Mesenchymal stem cell (in vitro differentiated cells and primary cell): ENCODE data around the gene TCF25.

ENCODE experiments used
- DNase-seq: peaks from one replicate; pipeline ENCODE4 v3.0.0-alpha.2; 2013
- H2AFZ ChIP-seq: one replicate; pipeline ENCODE4 v1.6.1; 2013; ENCODE audit warnings: low read depth, mild to moderate bottlenecking, control low read depth, inconsistent platforms, low read length, moderate library complexity
- H2AK5ac ChIP-seq: 2 replicates; pipeline ENCODE4 v1.6.1; 2013; ENCODE audit warnings: low read length, moderate library complexity, mild to moderate bottlenecking, inconsistent platforms; ENCODE audit not compliant: severe bottlenecking
- H2BK120ac ChIP-seq: one replicate; pipeline ENCODE4 v1.6.1; 2013; ENCODE audit warnings: low read depth, mild to moderate bottlenecking, inconsistent platforms, low read length, moderate library complexity
- H2BK12ac ChIP-seq, 2 experiments: one replicate each; pipeline ENCODE4 v1.6.1; 2013; ENCODE audit warnings: inconsistent platforms in 2 of 2, low read length in 2 of 2, mild to moderate bottlenecking in 2 of 2, moderate library complexity in 2 of 2, control low read depth in 1 of 2
- H2BK15ac ChIP-seq: one replicate; pipeline ENCODE4 v1.6.1; 2013; ENCODE audit warnings: mild to moderate bottlenecking, low read depth, inconsistent platforms; ENCODE audit not compliant: poor library complexity, severe bottlenecking
- H2BK5ac ChIP-seq: 2 replicates; pipeline ENCODE4 v1.6.1; 2013; ENCODE audit warnings: low read depth, mild to moderate bottlenecking, low read length, control low read depth, inconsistent platforms; ENCODE audit not compliant: poor library complexity, severe bottlenecking
- H3K14ac ChIP-seq, 2 experiments: one replicate each; pipeline ENCODE4 v1.6.1; 2013; ENCODE audit warnings: inconsistent platforms in 2 of 2, low read length in 2 of 2, control low read depth in 1 of 2, mild to moderate bottlenecking in 1 of 2, moderate library complexity in 1 of 2
- H3K18ac ChIP-seq, 2 experiments: one replicate each; pipeline ENCODE4 v1.6.1; 2013; ENCODE audit warnings: inconsistent platforms in 2 of 2, low read length in 2 of 2, control low read depth in 1 of 2, low read depth in 1 of 2, mild to moderate bottlenecking in 1 of 2
- H3K23ac ChIP-seq, 2 experiments: one replicate each; pipeline ENCODE4 v1.6.1; 2013; ENCODE audit warnings: inconsistent platforms in 2 of 2, low read length in 2 of 2, mild to moderate bottlenecking in 2 of 2, moderate library complexity in 2 of 2, control low read depth in 1 of 2
- H3K27ac ChIP-seq: 2 replicates; pipeline ENCODE4 v1.5.1; 2013; ENCODE audit warnings: mild to moderate bottlenecking, moderate library complexity, low read length, control low read depth, inconsistent platforms; ENCODE audit not compliant: poor library complexity, severe bottlenecking
- H3K27me3 ChIP-seq, 2 experiments: 2 replicates each; pipeline versions ENCODE4 v1.6.1 to v1.7.0; 2013; ENCODE audit warnings: low read length in 2 of 2, mild to moderate bottlenecking in 2 of 2, moderate library complexity in 2 of 2, control low read depth in 1 of 2, inconsistent platforms in 1 of 2; ENCODE audit not compliant: control insufficient read depth in 1 of 2, insufficient read depth in 1 of 2
- H3K36me3 ChIP-seq, 2 experiments: 2 replicates each; pipeline versions ENCODE4 v1.6.1 to v1.7.0; 2013; ENCODE audit warnings: low read length in 2 of 2, control low read depth in 1 of 2, inconsistent platforms in 1 of 2, low read depth in 1 of 2, mild to moderate bottlenecking in 1 of 2; ENCODE audit not compliant: insufficient read depth in 2 of 2, control insufficient read depth in 1 of 2
- H3K4ac ChIP-seq, 2 experiments: one replicate each; pipeline ENCODE4 v1.6.1; 2013; ENCODE audit warnings: inconsistent platforms in 2 of 2, low read length in 2 of 2, mild to moderate bottlenecking in 2 of 2, moderate library complexity in 2 of 2, control low read depth in 1 of 2, low read depth in 1 of 2
- H3K4me1 ChIP-seq: 2 replicates; pipeline ENCODE4 v1.6.1; 2013; ENCODE audit warnings: low read depth, low read length, control low read depth; ENCODE audit not compliant: control insufficient read depth, insufficient read depth
- H3K4me2 ChIP-seq: 2 replicates; pipeline ENCODE4 v1.6.1; 2013; ENCODE audit warnings: low read length, mild to moderate bottlenecking, inconsistent platforms; ENCODE audit not compliant: poor library complexity, severe bottlenecking
- H3K4me3 ChIP-seq, 2 experiments: 2 replicates each; pipeline versions ENCODE4 v1.5.1 to v1.7.0; 2013; ENCODE audit warnings: low read length in 2 of 2, mild to moderate bottlenecking in 2 of 2, control low read depth in 1 of 2, low read depth in 1 of 2; ENCODE audit not compliant: insufficient read depth in 1 of 2
- H3K79me1 ChIP-seq: replicated peaks from 2 replicates; pipeline ENCODE4 v1.6.1; 2013; ENCODE audit warnings: mild to moderate bottlenecking, control low read depth, low read length, inconsistent platforms; ENCODE audit not compliant: poor library complexity, severe bottlenecking
- H3K9ac ChIP-seq: 2 replicates; pipeline ENCODE4 v1.7.0; 2013; ENCODE audit warnings: mild to moderate bottlenecking, low read length, moderate library complexity
- H3K9me3 ChIP-seq: 2 replicates; pipeline ENCODE4 v1.7.0; 2013; ENCODE audit warnings: mild to moderate bottlenecking, low read length; ENCODE audit not compliant: control insufficient read depth
- H4K8ac ChIP-seq: one replicate; pipeline ENCODE4 v1.6.1; 2013; ENCODE audit warnings: inconsistent platforms, mild to moderate bottlenecking, low read length, moderate library complexity
- H4K91ac ChIP-seq: one replicate; pipeline ENCODE4 v1.6.1; 2013; ENCODE audit warnings: mild to moderate bottlenecking, low read length, inconsistent platforms
- WGBS: methylation state at CpG from one replicate; pipeline ENCODE4 v1.1.7; 2013; ENCODE audit warnings: mixed read lengths; 5-methylcytosine and 5-hydroxymethylcytosine counted together

The TCF25 gene

DNA sequence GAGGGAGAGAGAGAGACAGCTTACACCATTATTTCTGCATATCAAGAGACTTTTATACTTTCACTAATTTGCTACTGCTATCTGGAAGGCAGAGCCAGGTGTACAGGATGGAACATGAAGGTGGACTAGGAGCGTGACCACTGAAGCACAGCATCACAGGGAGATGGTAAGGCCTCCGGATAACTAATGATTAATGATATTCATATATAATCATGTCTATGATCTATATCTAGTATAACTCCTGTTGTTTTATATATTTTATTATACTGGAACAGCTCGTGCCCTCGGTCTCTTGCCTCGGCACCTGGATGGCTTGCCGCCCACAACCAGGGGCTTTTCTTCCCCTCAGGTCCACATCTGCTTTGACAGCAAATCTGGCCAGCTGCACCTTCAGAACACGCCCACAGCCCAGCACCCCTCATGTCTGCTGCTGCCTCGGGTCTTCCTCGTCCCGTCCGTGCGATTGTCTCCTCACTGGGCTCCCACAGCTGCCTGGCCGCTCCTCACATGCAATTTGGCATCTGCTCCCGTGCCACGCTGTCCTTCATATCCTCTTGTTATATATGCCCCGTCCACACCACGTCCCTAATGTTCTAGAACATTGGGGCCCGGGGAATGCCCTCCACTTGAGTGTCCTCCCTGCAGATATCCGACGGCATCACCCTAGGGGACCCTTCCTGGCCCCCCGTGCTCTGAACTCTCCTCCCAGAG is 64.9 kb downstream of the TCF25 start:
- no peak overlapping the region for H3K4me2 ChIP-seq
- DNase-seq, result no peak
- WGBS, result 92% methylated on average over 20 of the region's 21 CpGs

DNA sequence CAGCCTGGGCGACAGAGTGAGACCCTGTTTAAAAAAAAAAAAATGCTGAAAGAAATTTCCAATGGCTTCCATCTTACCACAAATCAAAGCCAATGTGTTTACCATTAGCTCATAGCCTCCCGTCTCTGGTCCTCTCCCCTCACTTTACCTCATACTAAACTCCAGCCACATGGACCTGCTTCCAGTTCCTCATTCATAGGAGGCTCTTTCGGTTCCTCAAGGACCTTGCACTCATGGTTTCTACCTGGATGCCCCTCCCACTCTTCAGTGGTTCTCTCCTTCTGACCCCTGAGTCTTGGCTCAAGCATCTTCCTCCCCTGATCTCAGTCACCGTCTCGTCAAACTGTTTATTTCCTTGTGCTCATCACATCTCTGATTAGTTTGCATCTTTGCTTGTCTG is 71.4 kb downstream of the TCF25 start:
- H3K27me3 ChIP-seq, result peaks cover 0 to 9% of the 10 kb centered on the region in 2 experiments
- no peak overlapping the region for H3K23ac ChIP-seq
- H3K36me3 ChIP-seq, result peaks cover 0 to 3% of the 10 kb centered on the region in 2 experiments
- H4K91ac ChIP-seq, result no peak overlapping the region
- no peak overlapping the region for H4K8ac ChIP-seq
- H2AK5ac ChIP-seq, result no peak overlapping the region
- H3K9ac ChIP-seq, result no peak overlapping the region
- no peak overlapping the region for H3K18ac ChIP-seq
- no peak overlapping the region for H3K14ac ChIP-seq
- no peak overlapping the region for H3K27ac ChIP-seq
- DNase-seq, result no peak
- 86% methylated on average over 5 of the region's 5 CpGs for WGBS
- no peak overlapping the region for H2AFZ ChIP-seq
- no peak overlapping the region for H3K4me2 ChIP-seq
- peaks cover 11% of the 10 kb centered on the region for H3K4me1 ChIP-seq
- H2BK120ac ChIP-seq, result no peak overlapping the region
- no peak overlapping the region for H3K4me3 ChIP-seq
- no peak overlapping the region for H2BK12ac ChIP-seq
- H3K9me3 ChIP-seq, result no peaks in the 10 kb centered on the region
- peaks cover 6% of the 10 kb centered on the region for H3K79me1 ChIP-seq
- H2BK15ac ChIP-seq, result no peak overlapping the region
- H3K4ac ChIP-seq, result no peak overlapping the region
- no peak overlapping the region for H2BK5ac ChIP-seq

More for the DNA sequence above, 64.9 kb downstream of the TCF25 start:
- H3K27ac ChIP-seq, result no peak overlapping the region
- no peak overlapping the region for H3K9ac ChIP-seq
- no peaks in the 10 kb centered on the region for H3K9me3 ChIP-seq
- no peak overlapping the region for H3K23ac ChIP-seq
- H3K4ac ChIP-seq, result no peak overlapping the region
- H3K27me3 ChIP-seq, result no peaks in the 10 kb centered on the region
- H4K8ac ChIP-seq, result no peak overlapping the region
- no peak overlapping the region for H2BK15ac ChIP-seq
- H3K4me3 ChIP-seq, result no peak overlapping the region
- peaks cover 8% of the 10 kb centered on the region for H3K79me1 ChIP-seq
- peaks cover 2% of the 10 kb centered on the region for H3K4me1 ChIP-seq
- H2AK5ac ChIP-seq, result no peak overlapping the region
- H3K36me3 ChIP-seq, result peaks cover 42 to 43% of the 10 kb centered on the region in 2 experiments
- H2BK12ac ChIP-seq, result no peak overlapping the region
- no peak overlapping the region for H2AFZ ChIP-seq
- no peak overlapping the region for H2BK5ac ChIP-seq
- H2BK120ac ChIP-seq, result no peak overlapping the region
- H3K18ac ChIP-seq, result no peak overlapping the region
- no peak overlapping the region for H3K14ac ChIP-seq
- H4K91ac ChIP-seq, result no peak overlapping the region

DNA sequence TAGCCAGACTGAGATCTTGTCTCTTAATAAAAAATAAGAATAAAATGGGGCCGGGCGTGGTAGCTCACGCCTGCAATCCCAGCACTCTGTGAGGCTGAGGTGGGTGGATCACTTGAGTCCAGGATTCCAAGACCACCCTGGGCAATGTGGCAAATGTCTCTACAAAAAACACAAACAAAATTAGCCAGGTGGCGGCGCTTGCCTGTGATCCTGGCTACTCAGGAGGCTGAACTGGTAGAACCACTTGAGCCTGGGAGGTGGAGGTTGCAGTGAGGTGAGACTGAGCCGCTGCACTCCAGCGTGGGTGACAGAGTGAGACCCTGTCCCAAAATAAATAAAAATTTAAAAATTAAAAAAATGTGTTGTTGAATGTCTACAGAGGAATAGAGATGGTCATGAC is 72.3 kb downstream of the TCF25 start:
- no peak for DNase-seq
- WGBS, result 80% methylated on average over 5 of the region's 7 CpGs
- no peak overlapping the region for H3K4me2 ChIP-seq

DNA sequence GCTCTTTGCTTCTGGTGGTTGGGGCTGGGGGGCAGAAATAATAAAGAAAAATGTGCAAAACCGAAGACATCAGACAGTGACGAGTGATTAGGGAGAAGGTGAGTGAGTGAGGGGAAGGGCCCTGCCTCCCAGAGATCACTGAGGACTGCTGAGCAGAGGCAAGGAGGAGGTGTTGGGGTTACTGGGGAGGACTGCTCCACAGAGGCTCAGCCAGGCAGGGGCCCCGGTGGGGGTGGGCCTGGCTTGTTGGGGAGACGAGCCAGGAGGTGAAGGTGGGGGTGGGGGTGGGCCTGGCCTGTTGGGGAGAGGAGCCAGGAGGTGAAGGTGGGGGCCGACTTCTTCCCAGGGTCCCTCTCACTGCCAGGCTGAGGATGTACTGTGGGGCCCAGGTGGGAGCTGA is 73.1 kb downstream of the TCF25 start:
- DNase-seq, result no peak
- no peak overlapping the region for H3K27ac ChIP-seq
- H2BK15ac ChIP-seq, result no peak overlapping the region
- H3K27me3 ChIP-seq, result peaks cover 0 to 9% of the 10 kb centered on the region in 2 experiments
- H3K79me1 ChIP-seq, result peaks cover 8% of the 10 kb centered on the region
- no peak overlapping the region for H2BK120ac ChIP-seq
- no peak overlapping the region for H2AK5ac ChIP-seq
- peaks cover 0 to 3% of the 10 kb centered on the region in 2 experiments for H3K36me3 ChIP-seq
- H3K4me1 ChIP-seq, result peaks cover 14% of the 10 kb centered on the region
- H3K4ac ChIP-seq, result no peak overlapping the region
- no peak overlapping the region for H2BK5ac ChIP-seq
- no peak overlapping the region for H3K9ac ChIP-seq
- H2AFZ ChIP-seq, result no peak overlapping the region
- no peak overlapping the region for H3K18ac ChIP-seq
- no peak overlapping the region for H3K4me2 ChIP-seq
- no peak overlapping the region for H3K4me3 ChIP-seq
- no peak overlapping the region for H3K23ac ChIP-seq
- no peaks in the 10 kb centered on the region for H3K9me3 ChIP-seq
- WGBS, result 76% methylated on average over 5 of the region's 5 CpGs
- H4K91ac ChIP-seq, result no peak overlapping the region
- H2BK12ac ChIP-seq, result no peak overlapping the region
- no peak overlapping the region for H3K14ac ChIP-seq
- no peak overlapping the region for H4K8ac ChIP-seq

More for the DNA sequence above, 72.3 kb downstream of the TCF25 start:
- Histone ChIP-seq H3K4me3 (no peak overlapping the region), H3K23ac (no peak overlapping the region), H3K9ac (no peak overlapping the region), H2BK15ac (no peak overlapping the region), H3K18ac (no peak overlapping the region), H2AK5ac (no peak overlapping the region), H3K27ac (no peak overlapping the region), H4K91ac (no peak overlapping the region), H2AFZ (no peak overlapping the region), H2BK120ac (no peak overlapping the region), H3K79me1 (peaks cover 8% of the 10 kb centered on the region), H3K36me3 (peaks cover 0 to 3% of the 10 kb centered on the region in 2 experiments), H3K4ac (no peak overlapping the region), H3K4me1 (peaks cover 14% of the 10 kb centered on the region), H3K14ac (no peak overlapping the region), H4K8ac (no peak overlapping the region), H3K27me3 (peaks cover 0 to 9% of the 10 kb centered on the region in 2 experiments), H2BK12ac (no peak overlapping the region), H2BK5ac (no peak overlapping the region), H3K9me3 (no peaks in the 10 kb centered on the region)
